Upper lobe of right lung (tissue), 1 donor: ENCODE data around the gene MORF4L1. TPM values are rescaled to one million over a fixed set of nuclear protein-coding genes. Genes with fewer than 3 reads are reported as not detected.

ENCODE experiments used
- ATAC-seq: fragments of 200-7000 bp; cut with Tn5 transposase; one replicate; pipeline ENCODE4 v1.9.1; 2020; ENCODE audit warnings: mild to moderate bottlenecking, moderate library complexity
- DNase-seq: peaks from one replicate; pipeline ENCODE4 v3.0.0-alpha.2; 2020
- H3K27ac ChIP-seq: fragments of 200-600 bp; one replicate; pipeline ENCODE4 v1.8.0; 2022
- H3K27me3 ChIP-seq: fragments of 200-600 bp; one replicate; pipeline ENCODE4 v1.8.0; 2022; ENCODE audit warnings: mild to moderate bottlenecking
- H3K36me3 ChIP-seq: fragments of 200-600 bp; one replicate; pipeline ENCODE4 v1.8.0; 2022
- H3K4me1 ChIP-seq: fragments of 200-600 bp; one replicate; pipeline ENCODE4 v1.8.0; 2022
- H3K4me3 ChIP-seq: fragments of 200-600 bp; one replicate; pipeline ENCODE4 v1.8.0; 2022; ENCODE audit warnings: mild to moderate bottlenecking
- H3K9me3 ChIP-seq: fragments of 200-600 bp; one replicate; pipeline ENCODE4 v1.8.0; 2022
- CTCF ChIP-seq: fragments of 200-600 bp; IDR thresholded peaks from one replicate; pipeline ENCODE4 v1.8.0; 2022; ENCODE audit warnings: antibody characterized with exemption
- intact Hi-C: fragments of 100-400 bp; cut with DNase I; formaldehyde crosslinking; loops from one replicate; pipeline ENCODE4 v1.11.0; 2022
- total RNA-seq: library from RNA; stranded (reverse); fragmentation: NEBNext Ultra II Directional; extraction: Animal tissue kit (Norgen Biotek cat#: 25700); gene quantifications from one replicate; pipeline ENCODE4 v1.2.1, GENCODE V29; 2021
- donor health status: DM: no; HTN: yes; CAD: no; lungs with severe emphysema.

The MORF4L1 gene
- total RNA-seq, 1 donor from 2014 or later = 261 TPM

GRCh38 chr15:78916088-78916487, 43.4 kb downstream of the MORF4L1 start:
- Histone ChIP-seq H3K4me1 (peaks cover 27% of the 10 kb centered on the region), H3K4me3 (no peak overlapping the region), H3K36me3 (peaks cover 64% of the 10 kb centered on the region), H3K27ac (peak overlapping the region; percentile 25), H3K9me3 (no peaks in the 10 kb centered on the region), H3K27me3 (no peaks in the 10 kb centered on the region)
- ATAC-seq (no peak), DNase-seq (no peak)
- intact Hi-C loops = no loop called here
- TF ChIP-seq CTCF = no peak

- peaks cover 64% of the 10 kb centered on the region for H3K36me3 ChIP-seq
Observed at GRCh38 chr15:78917888-78918287, 45.2 kb downstream of the MORF4L1 start.

GRCh38 chr15:78921517-78921916, 48.8 kb downstream of the MORF4L1 start:
- Histone ChIP-seq H3K4me1 (peaks cover 7% of the 10 kb centered on the region), H3K36me3 (peaks cover 74% of the 10 kb centered on the region), H3K27ac (no peak overlapping the region), H3K27me3 (no peaks in the 10 kb centered on the region), H3K4me3 (no peak overlapping the region), H3K9me3 (no peaks in the 10 kb centered on the region)
- ATAC-seq (no peak), DNase-seq (no peak)
- intact Hi-C loops = no loop called here
- TF ChIP-seq CTCF = no peak

More at GRCh38 chr15:78917888-78918287, 45.2 kb downstream of the MORF4L1 start:
- no peaks in the 10 kb centered on the region for H3K27me3 ChIP-seq
- DNase-seq (no peak), ATAC-seq (no peak)
- no peak for TF ChIP-seq CTCF
- no peaks in the 10 kb centered on the region for H3K9me3 ChIP-seq
- no peak overlapping the region for H3K27ac ChIP-seq
- peaks cover 27% of the 10 kb centered on the region for H3K4me1 ChIP-seq
- H3K4me3 ChIP-seq = no peak overlapping the region
- intact Hi-C loops = no loop called here

- intact Hi-C loops = no loop called here
- Histone ChIP-seq H3K4me1 (peaks cover 7% of the 10 kb centered on the region), H3K4me3 (no peak overlapping the region), H3K9me3 (no peaks in the 10 kb centered on the region), H3K27ac (no peak overlapping the region), H3K27me3 (no peaks in the 10 kb centered on the region), H3K36me3 (peaks cover 78% of the 10 kb centered on the region)
- TF ChIP-seq CTCF = no peak
- DNase-seq = no peak
- ATAC-seq = peak; percentile 36
Observed at GRCh38 chr15:78921940-78922339, 49.2 kb downstream of the MORF4L1 start.

- ATAC-seq (no peak), DNase-seq (no peak)
- H3K9me3 ChIP-seq = no peaks in the 10 kb centered on the region
- no peak overlapping the region for H3K27ac ChIP-seq
- peaks cover 84% of the 10 kb centered on the region for H3K36me3 ChIP-seq
- TF ChIP-seq CTCF = no peak
- no peaks in the 10 kb centered on the region for H3K27me3 ChIP-seq
- peaks cover 4% of the 10 kb centered on the region for H3K4me1 ChIP-seq
- no peak overlapping the region for H3K4me3 ChIP-seq
- intact Hi-C loops = no loop called here
Observed at GRCh38 chr15:78922527-78922926, 49.8 kb downstream of the MORF4L1 start.

GRCh38 chr15:78923015-78923414, 50.3 kb downstream of the MORF4L1 start:
- no peak for TF ChIP-seq CTCF
- Histone ChIP-seq H3K9me3 (no peaks in the 10 kb centered on the region), H3K4me1 (no peaks in the 10 kb centered on the region), H3K4me3 (no peak overlapping the region), H3K27ac (no peak overlapping the region), H3K36me3 (peaks cover 89% of the 10 kb centered on the region), H3K27me3 (no peaks in the 10 kb centered on the region)
- ATAC-seq (no peak), DNase-seq (no peak)
- intact Hi-C loops = no loop called here
